Measurements from ENCODE around the gene PEBP1. TPM values are rescaled to one million over a fixed set of nuclear protein-coding genes. Genes with fewer than 3 reads are reported as not detected.
A peak's percentile ranks its signal among the peaks of the same experiment; 100 is the strongest.

Gene PEBP1
- total RNA-seq, 1 experiment from 2014 or later, result 189 TPM

DNA sequence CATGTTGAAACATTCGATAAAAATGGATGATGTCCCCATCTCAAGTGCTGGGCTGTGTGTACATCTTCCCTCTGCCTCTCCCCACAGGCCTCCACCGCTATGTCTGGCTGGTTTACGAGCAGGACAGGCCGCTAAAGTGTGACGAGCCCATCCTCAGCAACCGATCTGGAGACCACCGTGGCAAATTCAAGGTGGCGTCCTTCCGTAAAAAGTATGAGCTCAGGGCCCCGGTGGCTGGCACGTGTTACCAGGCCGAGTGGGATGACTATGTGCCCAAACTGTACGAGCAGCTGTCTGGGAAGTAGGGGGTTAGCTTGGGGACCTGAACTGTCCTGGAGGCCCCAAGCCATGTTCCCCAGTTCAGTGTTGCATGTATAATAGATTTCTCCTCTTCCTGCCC is 8.6 kb downstream of the PEBP1 start:
- Histone ChIP-seq H2AFZ (no peak overlapping the region), H3K9me2 (ENCODE audit: insufficient read depth) (no peaks in the 10 kb centered on the region), H3K4me1 (replicated peaks; ENCODE audit: insufficient read depth) (no peaks in the 10 kb centered on the region), H3F3A (ENCODE audit: insufficient read depth, low read depth) (no peaks in the 10 kb centered on the region), H3K36me3 (ENCODE audit: low read depth) (peaks cover 13% of the 10 kb centered on the region; the same call in 1 of the 2 replicates), H3K79me2 (ENCODE audit: low read depth) (no peaks in the 10 kb centered on the region), H3K4me2 (no peak overlapping the region), H3K27me3 (ENCODE audit: insufficient read depth, low read depth) (no peaks in the 10 kb centered on the region), H3K9me3 (ENCODE audit: insufficient read depth, low read depth) (no peaks in the 10 kb centered on the region), H4K20me1 (ENCODE audit: insufficient read depth) (peaks cover 5% of the 10 kb centered on the region; the same call in 1 of the 2 replicates), H3K27ac (no peak overlapping the region), H3K4me3 (no peak overlapping the region)
- TF ChIP-seq, protein P1, sequence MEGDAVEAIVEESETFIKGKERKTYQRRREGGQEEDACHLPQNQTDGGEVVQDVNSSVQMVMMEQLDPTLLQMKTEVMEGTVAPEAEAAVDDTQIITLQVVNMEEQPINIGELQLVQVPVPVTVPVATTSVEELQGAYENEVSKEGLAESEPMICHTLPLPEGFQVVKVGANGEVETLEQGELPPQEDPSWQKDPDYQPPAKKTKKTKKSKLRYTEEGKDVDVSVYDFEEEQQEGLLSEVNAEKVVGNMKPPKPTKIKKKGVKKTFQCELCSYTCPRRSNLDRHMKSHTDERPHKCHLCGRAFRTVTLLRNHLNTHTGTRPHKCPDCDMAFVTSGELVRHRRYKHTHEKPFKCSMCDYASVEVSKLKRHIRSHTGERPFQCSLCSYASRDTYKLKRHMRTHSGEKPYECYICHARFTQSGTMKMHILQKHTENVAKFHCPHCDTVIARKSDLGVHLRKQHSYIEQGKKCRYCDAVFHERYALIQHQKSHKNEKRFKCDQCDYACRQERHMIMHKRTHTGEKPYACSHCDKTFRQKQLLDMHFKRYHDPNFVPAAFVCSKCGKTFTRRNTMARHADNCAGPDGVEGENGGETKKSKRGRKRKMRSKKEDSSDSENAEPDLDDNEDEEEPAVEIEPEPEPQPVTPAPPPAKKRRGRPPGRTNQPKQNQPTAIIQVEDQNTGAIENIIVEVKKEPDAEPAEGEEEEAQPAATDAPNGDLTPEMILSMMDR (conservative IDR thresholded peaks at IDR 0.05), result no peak
- no peak for TF ChIP-seq EZH2 (IDR thresholded peaks at IDR 0.05; ENCODE audit: low read depth)
- intact Hi-C loops (cut with micrococcal nuclease; ENCODE audit: unreplicated experiment), result no loop called here
- DNase-seq, result no peak
- CTCF ChIA-PET, result no interaction called here
- no TSS peak for BruUV-seq (replicated peaks)
- POLR2A ChIA-PET (ENCODE audit: unreplicated experiment), result no interaction called here

DNA sequence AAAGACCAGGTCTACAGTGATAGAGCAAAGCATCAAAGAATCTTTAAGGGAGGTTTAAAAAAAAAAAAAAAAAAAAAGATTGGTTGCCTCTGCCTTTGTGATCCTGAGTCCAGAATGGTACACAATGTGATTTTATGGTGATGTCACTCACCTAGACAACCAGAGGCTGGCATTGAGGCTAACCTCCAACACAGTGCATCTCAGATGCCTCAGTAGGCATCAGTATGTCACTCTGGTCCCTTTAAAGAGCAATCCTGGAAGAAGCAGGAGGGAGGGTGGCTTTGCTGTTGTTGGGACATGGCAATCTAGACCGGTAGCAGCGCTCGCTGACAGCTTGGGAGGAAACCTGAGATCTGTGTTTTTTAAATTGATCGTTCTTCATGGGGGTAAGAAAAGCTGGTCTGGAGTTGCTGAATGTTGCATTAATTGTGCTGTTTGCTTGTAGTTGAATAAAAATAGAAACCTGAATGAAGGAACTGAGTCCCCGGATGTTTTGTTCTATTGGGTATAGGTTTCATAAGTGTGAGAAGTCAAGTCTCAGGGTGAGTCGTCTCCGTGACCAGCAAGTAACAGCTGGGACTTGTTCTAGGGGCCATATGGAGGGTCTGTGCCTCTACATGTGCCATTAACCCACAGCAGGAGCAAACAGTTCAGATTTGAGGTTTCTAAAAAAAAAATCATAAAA is 9.3 kb downstream of the PEBP1 start:
- BruUV-seq (replicated peaks), result TSS peak; percentile 64
- TF ChIP-seq, protein P1 (conservative IDR thresholded peaks at IDR 0.05), result no peak
- no peak for TF ChIP-seq EZH2 (IDR thresholded peaks at IDR 0.05; ENCODE audit: low read depth)
- H3K4me2 ChIP-seq, result no peak overlapping the region
- H3K79me2 ChIP-seq (ENCODE audit: low read depth), result no peaks in the 10 kb centered on the region
- no peak overlapping the region for H3K4me3 ChIP-seq
- H3K9me2 ChIP-seq (ENCODE audit: insufficient read depth), result no peaks in the 10 kb centered on the region
- H2AFZ ChIP-seq, result no peak overlapping the region
- H3K36me3 ChIP-seq (ENCODE audit: low read depth), result peaks cover 13% of the 10 kb centered on the region; the same call in 1 of the 2 replicates
- POLR2A ChIA-PET (ENCODE audit: unreplicated experiment), result no interaction called here
- DNase-seq, result no peak
- intact Hi-C loops (cut with micrococcal nuclease; ENCODE audit: unreplicated experiment), result no loop called here
- CTCF ChIA-PET, result no interaction called here
- no peaks in the 10 kb centered on the region for H3K9me3 ChIP-seq (ENCODE audit: insufficient read depth, low read depth)
- no peak overlapping the region for H3K27ac ChIP-seq
- H4K20me1 ChIP-seq (ENCODE audit: insufficient read depth), result peaks cover 8% of the 10 kb centered on the region; the same call in 1 of the 2 replicates
- H3K4me1 ChIP-seq (replicated peaks; ENCODE audit: insufficient read depth), result no peaks in the 10 kb centered on the region
- no peaks in the 10 kb centered on the region for H3K27me3 ChIP-seq (ENCODE audit: insufficient read depth, low read depth)
- H3F3A ChIP-seq (ENCODE audit: insufficient read depth, low read depth), result no peaks in the 10 kb centered on the region

DNA sequence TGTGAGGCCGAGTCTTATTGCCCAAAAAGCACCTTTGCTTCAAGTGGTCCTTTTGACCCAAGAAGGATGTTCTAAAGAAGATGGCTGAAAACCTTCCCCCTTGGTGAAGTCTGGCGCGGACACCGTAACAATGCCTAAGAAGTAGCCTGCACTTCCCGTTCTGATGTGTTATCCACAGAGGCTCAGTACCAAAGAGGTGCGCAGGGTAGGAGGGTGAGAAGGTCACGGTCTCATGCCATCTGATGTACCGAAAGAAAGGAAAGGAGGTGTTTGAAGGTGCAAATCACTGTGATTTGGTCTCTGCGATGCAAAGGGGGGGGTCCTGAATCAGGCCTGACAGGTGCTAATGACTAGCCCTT is 9.9 kb downstream of the PEBP1 start:
- no TSS peak for BruUV-seq (replicated peaks)
- Histone ChIP-seq H3K4me2 (no peak overlapping the region), H3K27ac (no peak overlapping the region), H3K9me2 (ENCODE audit: insufficient read depth) (no peaks in the 10 kb centered on the region), H3K9me3 (ENCODE audit: insufficient read depth, low read depth) (no peaks in the 10 kb centered on the region), H3K4me3 (no peak overlapping the region), H4K20me1 (ENCODE audit: insufficient read depth) (peaks cover 8% of the 10 kb centered on the region; the same call in 1 of the 2 replicates), H3K4me1 (replicated peaks; ENCODE audit: insufficient read depth) (no peaks in the 10 kb centered on the region), H3K79me2 (ENCODE audit: low read depth) (no peaks in the 10 kb centered on the region), H3F3A (ENCODE audit: insufficient read depth, low read depth) (no peaks in the 10 kb centered on the region), H2AFZ (no peak overlapping the region), H3K36me3 (ENCODE audit: low read depth) (peaks cover 13% of the 10 kb centered on the region; the same call in 1 of the 2 replicates), H3K27me3 (ENCODE audit: insufficient read depth, low read depth) (no peaks in the 10 kb centered on the region)
- TF ChIP-seq EZH2 (IDR thresholded peaks at IDR 0.05; ENCODE audit: low read depth), result no peak
- TF ChIP-seq, protein P1 (conservative IDR thresholded peaks at IDR 0.05), result no peak
- no peak for DNase-seq
- intact Hi-C loops (cut with micrococcal nuclease; ENCODE audit: unreplicated experiment), result no loop called here
- POLR2A ChIA-PET (ENCODE audit: unreplicated experiment), result no interaction called here
- CTCF ChIA-PET, result no interaction called here

Measured in PC-9 (cell line).